KMS-11 (cell line): ENCODE measurements around the gene FGF22.

Experiments used
- H2AFZ ChIP-seq: fragments of 200-600 bp; sonication (generic); 2 replicates; pipeline ENCODE4 v1.6.1; 2016; ENCODE audit warnings: antibody characterized with exemption, mixed run types, low read depth
- H3K27ac ChIP-seq: fragments of 200-600 bp; sonication (generic); 2 replicates; pipeline ENCODE4 v1.6.1; 2016; ENCODE audit warnings: mild to moderate bottlenecking, mixed run types
- H3K27me3 ChIP-seq: fragments of 200-600 bp; sonication (generic); 2 replicates; pipeline ENCODE4 v1.6.1; 2017; ENCODE audit warnings: mild to moderate bottlenecking, low read depth, mixed run types, moderate library complexity; ENCODE audit not compliant: insufficient read depth
- H3K36me3 ChIP-seq: fragments of 200-600 bp; sonication (generic); 2 replicates; pipeline ENCODE4 v1.6.1; 2017; ENCODE audit warnings: mild to moderate bottlenecking, mixed run types; ENCODE audit not compliant: insufficient read depth
- H3K4me1 ChIP-seq: fragments of 200-600 bp; sonication (generic); 2 replicates; pipeline ENCODE4 v1.6.1; 2016; ENCODE audit warnings: mild to moderate bottlenecking, low read depth, mixed run types; ENCODE audit not compliant: poor library complexity, severe bottlenecking
- H3K4me2 ChIP-seq: fragments of 200-600 bp; sonication (generic); 2 replicates; pipeline ENCODE4 v1.7.0; 2016; ENCODE audit warnings: mild to moderate bottlenecking, mixed run types
- H3K4me3 ChIP-seq: fragments of 200-600 bp; sonication (generic); IDR thresholded peaks from 2 replicates; pipeline ENCODE4 v1.6.1; 2017; ENCODE audit warnings: low read depth, low read length, mixed read lengths; ENCODE audit not compliant: insufficient read depth
- H3K79me2 ChIP-seq: fragments of 200-600 bp; sonication (generic); 2 replicates; pipeline ENCODE4 v1.6.1; 2016; ENCODE audit warnings: low read depth, mixed run types; ENCODE audit not compliant: insufficient read depth
- H3K9ac ChIP-seq: fragments of 200-600 bp; sonication (generic); 2 replicates; pipeline ENCODE4 v1.6.1; 2016; ENCODE audit warnings: mild to moderate bottlenecking, mixed run types
- H4K20me1 ChIP-seq: fragments of 200-600 bp; sonication (generic); 2 replicates; pipeline ENCODE4 v1.6.1; 2016; ENCODE audit warnings: mild to moderate bottlenecking, mixed run types; ENCODE audit not compliant: insufficient read depth
- CTCF ChIP-seq: fragments of 200-600 bp; sonication (generic); conservative IDR thresholded peaks from 2 replicates; pipeline ENCODE4 v1.6.1; 2017; ENCODE audit warnings: low read depth, mild to moderate bottlenecking, antibody characterized with exemption, low read length, moderate library complexity, mixed read lengths

FGF22 gene

GRCh38 chr19:644789-645188 lies 5.1 kb downstream of the FGF22 start:
- H3K4me1 ChIP-seq, result no peaks in the 10 kb centered on the region
- no peaks in the 10 kb centered on the region for H4K20me1 ChIP-seq
- no peak overlapping the region for H3K4me2 ChIP-seq
- H3K9ac ChIP-seq, result no peak overlapping the region
- H3K27ac ChIP-seq, result no peak overlapping the region
- H3K4me3 ChIP-seq, result no peak overlapping the region
- no peak for TF ChIP-seq CTCF
- no peak overlapping the region for H2AFZ ChIP-seq
- no peaks in the 10 kb centered on the region for H3K79me2 ChIP-seq
- H3K27me3 ChIP-seq, result no peaks in the 10 kb centered on the region
- H3K36me3 ChIP-seq, result no peaks in the 10 kb centered on the region; the same call in 1 of the 2 replicates

GRCh38 chr19:645912-646778 lies 6.5 kb downstream of the FGF22 start:
- H3K36me3 ChIP-seq, result no peaks in the 10 kb centered on the region; the same call in 1 of the 2 replicates

GRCh38 chr19:646779-647565 lies 7.3 kb downstream of the FGF22 start:
- Histone ChIP-seq H3K27me3 (no peaks in the 10 kb centered on the region), H4K20me1 (no peaks in the 10 kb centered on the region), H3K4me2 (no peak overlapping the region), H3K27ac (no peak overlapping the region), H3K36me3 (no peaks in the 10 kb centered on the region; the same call in 1 of the 2 replicates), H3K4me1 (no peaks in the 10 kb centered on the region), H3K79me2 (peaks cover 5% of the 10 kb centered on the region; the same call in 1 of the 2 replicates), H3K4me3 (no peak overlapping the region), H2AFZ (no peak overlapping the region), H3K9ac (no peak overlapping the region)
- no peak for TF ChIP-seq CTCF

More at GRCh38 chr19:645912-646778, 6.5 kb downstream of the FGF22 start:
- H3K4me1 ChIP-seq, result no peaks in the 10 kb centered on the region
- no peaks in the 10 kb centered on the region for H3K27me3 ChIP-seq
- no peak overlapping the region for H3K4me2 ChIP-seq
- H3K79me2 ChIP-seq, result no peaks in the 10 kb centered on the region
- H3K9ac ChIP-seq, result no peak overlapping the region
- H3K27ac ChIP-seq, result no peak overlapping the region
- H4K20me1 ChIP-seq, result no peaks in the 10 kb centered on the region
- no peak overlapping the region for H2AFZ ChIP-seq
- no peak overlapping the region for H3K4me3 ChIP-seq
- no peak for TF ChIP-seq CTCF

- no peak for TF ChIP-seq CTCF
- Histone ChIP-seq H2AFZ (no peak overlapping the region), H3K4me3 (no peak overlapping the region), H3K36me3 (no peaks in the 10 kb centered on the region; the same call in 1 of the 2 replicates), H3K4me2 (no peak overlapping the region), H3K27ac (no peak overlapping the region), H3K27me3 (no peaks in the 10 kb centered on the region), H3K9ac (no peak overlapping the region), H3K79me2 (peaks cover 13% of the 10 kb centered on the region), H3K4me1 (no peaks in the 10 kb centered on the region), H4K20me1 (no peaks in the 10 kb centered on the region; the same call in 1 of the 2 replicates)
These were observed 8.0 kb downstream of the FGF22 start for GRCh38 chr19:647566-648284.
